H1 (cell line): Measurements from ENCODE around the gene ORC5. TPM values are rescaled to one million over a fixed set of nuclear protein-coding genes. Genes with fewer than 3 reads are reported as not detected.

Source experiments
- CTCF ChIA-PET: fragments of 300-600 bp; sonication (Branson Sonifier 250); formaldehyde crosslinking; loops from one replicate; lab custom pipeline; 2021; ENCODE audit not compliant: partially characterized antibody; lab: Charles Lee
- POLR2A ChIA-PET: fragments of 300-600 bp; sonication (Branson Sonifier 250); formaldehyde crosslinking; loops from one replicate; lab custom pipeline; 2021; ENCODE audit warnings: inconsistent platforms; ENCODE audit not compliant: partially characterized antibody; lab: Charles Lee
- DNase-seq, 2 experiments: peaks; one replicate each; pipeline versions ENCODE4 v3.0.0 to v3.0.0-alpha.2; 2010 to 2022; ENCODE audit warnings: low spot score in 2 of 2, low read depth in 1 of 2, mixed read lengths in 1 of 2
- FAIRE-seq: peaks from 2 replicates; lab custom pipeline; 2011; peaks lifted over from hg19 to GRCh38; lab: Jason Lieb, UNC
- H2AFZ ChIP-seq: 2 replicates; pipeline ENCODE4 v1.8.1; 2012; ENCODE audit warnings: low read length, inconsistent platforms
- H2AK5ac ChIP-seq: 2 replicates; pipeline ENCODE4 v1.6.1; 2013; ENCODE audit warnings: low read depth, low read length
- H2BK120ac ChIP-seq: replicated peaks from 2 replicates; pipeline ENCODE3; 2013; ENCODE audit warnings: low read depth, low read length, inconsistent platforms
- H2BK12ac ChIP-seq: 2 replicates; pipeline ENCODE4 v1.6.1; 2013; ENCODE audit warnings: low read depth, low read length
- H2BK15ac ChIP-seq: 2 replicates; pipeline ENCODE4 v1.6.1; 2013; ENCODE audit warnings: low read length
- H2BK20ac ChIP-seq: 2 replicates; pipeline ENCODE4 v1.6.1; 2013; ENCODE audit warnings: low read length
- H2BK5ac ChIP-seq: 2 replicates; pipeline ENCODE4 v1.6.1; 2013; ENCODE audit warnings: low read depth, low read length
- H3K14ac ChIP-seq: 2 replicates; pipeline ENCODE4 v1.6.1; 2013; ENCODE audit warnings: inconsistent platforms; ENCODE audit not compliant: insufficient read length
- H3K18ac ChIP-seq: 2 replicates; pipeline ENCODE4 v1.6.1; 2013; ENCODE audit warnings: low read length; ENCODE audit errors: extremely low read depth
- H3K23ac ChIP-seq: 2 replicates; pipeline ENCODE4 v1.6.1; 2013; ENCODE audit warnings: inconsistent platforms; ENCODE audit not compliant: insufficient read length
- H3K23me2 ChIP-seq: 2 replicates; pipeline ENCODE4 v1.6.1; 2013; ENCODE audit warnings: low read depth, low read length
- H3K27ac ChIP-seq: 2 replicates; pipeline ENCODE4 v1.6.1; 2011; ENCODE audit warnings: low read depth, low read length, inconsistent platforms
- H3K27me3 ChIP-seq, 4 experiments: replicated peaks in 1 of 4; 1 replicate in 1 of 4; 2 replicates in 3 of 4; pipeline versions ENCODE4 v1.6.1 to v1.8.1; 2011 to 2013; ENCODE audit warnings: low read length in 3 of 4, mild to moderate bottlenecking in 3 of 4, inconsistent platforms in 2 of 4, mixed read lengths in 2 of 4, moderate library complexity in 1 of 4; ENCODE audit not compliant: control insufficient read depth in 3 of 4, insufficient read depth in 3 of 4; ENCODE audit errors: extremely low read depth in 1 of 4
- H3K36me3 ChIP-seq, 4 experiments: 2 replicates each; pipeline versions ENCODE4 v1.6.1 to v1.8.1; 2011 to 2013; ENCODE audit warnings: mild to moderate bottlenecking in 4 of 4, low read length in 3 of 4, moderate library complexity in 2 of 4, control low read depth in 1 of 4, inconsistent platforms in 1 of 4; ENCODE audit not compliant: insufficient read depth in 4 of 4, control insufficient read depth in 2 of 4
- H3K4ac ChIP-seq: replicated peaks from 2 replicates; pipeline ENCODE3; 2013; ENCODE audit warnings: low read length, low read depth, mixed read lengths, inconsistent platforms; ENCODE audit not compliant: insufficient read length
- H3K4me1 ChIP-seq, 4 experiments: replicated peaks in 1 of 4; 1 replicate in 1 of 4; 2 replicates in 3 of 4; pipeline versions ENCODE4 v1.6.1 to v1.8.1; 2011 to 2013; ENCODE audit warnings: low read length in 3 of 4, inconsistent platforms in 2 of 4, mixed read lengths in 1 of 4; ENCODE audit not compliant: insufficient read depth in 4 of 4, control insufficient read depth in 3 of 4
- H3K4me2 ChIP-seq, 2 experiments: 2 replicates each; pipeline versions ENCODE4 v1.6.1 to v1.8.1; 2011 to 2013; ENCODE audit warnings: low read depth in 2 of 2, low read length in 2 of 2, control low read depth in 1 of 2, inconsistent platforms in 1 of 2, mild to moderate bottlenecking in 1 of 2; ENCODE audit not compliant: insufficient read depth in 1 of 2
- H3K4me3 ChIP-seq, 4 experiments: fragments of 200-600, 300-600 bp in 1 of 4; sonication (generic), shearing (Covaris generic), sonication (Bioruptor Twin) in 1 of 4; 2 replicates each; pipeline versions ENCODE4 v1.5.1 to v1.8.1; 2011 to 2016; ENCODE audit warnings: low read length in 4 of 4, low read depth in 3 of 4, control low read depth in 2 of 4, inconsistent platforms in 2 of 4, mild to moderate bottlenecking in 2 of 4, mixed read lengths in 1 of 4, moderate library complexity in 1 of 4; ENCODE audit not compliant: insufficient read depth in 2 of 4; ENCODE audit errors: extremely low read depth in 1 of 4
- H3K56ac ChIP-seq: replicated peaks from 2 replicates; pipeline ENCODE3; 2013; ENCODE audit warnings: low read depth, mild to moderate bottlenecking, mixed read lengths, low read length, inconsistent platforms; ENCODE audit not compliant: insufficient read length
- H3K79me1 ChIP-seq: 2 replicates; pipeline ENCODE4 v1.6.1; 2013; ENCODE audit warnings: low read depth, low read length, control low read depth
- H3K79me2 ChIP-seq, 2 experiments: 2 replicates each; pipeline versions ENCODE4 v1.6.1 to v1.8.1; 2012 to 2013; ENCODE audit warnings: low read length in 2 of 2, mild to moderate bottlenecking in 2 of 2, inconsistent platforms in 1 of 2; ENCODE audit not compliant: insufficient read depth in 2 of 2, control insufficient read depth in 1 of 2
- H3K9ac ChIP-seq, 4 experiments: replicated peaks in 1 of 4; 1 replicate in 1 of 4; 2 replicates in 3 of 4; pipeline versions ENCODE4 v1.6.1 to v1.8.1; 2011 to 2013; ENCODE audit warnings: low read depth in 3 of 4, low read length in 3 of 4, control low read depth in 2 of 4, mild to moderate bottlenecking in 2 of 4, moderate library complexity in 2 of 4, inconsistent platforms in 1 of 4; ENCODE audit errors: extremely low read depth in 1 of 4
- H3K9me3 ChIP-seq, 2 experiments: 2 replicates each; pipeline versions ENCODE4 v1.6.1 to v1.8.1; 2012 to 2013; ENCODE audit warnings: mild to moderate bottlenecking in 2 of 2, moderate library complexity in 2 of 2, control low read depth in 1 of 2, inconsistent platforms in 1 of 2, low read depth in 1 of 2, low read length in 1 of 2, mixed read lengths in 1 of 2; ENCODE audit not compliant: insufficient read depth in 2 of 2
- H4K20me1 ChIP-seq, 2 experiments: replicated peaks in 1 of 2; 2 replicates each; pipeline versions ENCODE3 to v1.8.1; 2011 to 2013; ENCODE audit warnings: inconsistent platforms in 2 of 2, low read length in 2 of 2, mild to moderate bottlenecking in 1 of 2; ENCODE audit not compliant: insufficient read depth in 2 of 2, control insufficient read depth in 1 of 2
- H4K5ac ChIP-seq: 2 replicates; pipeline ENCODE4 v1.6.1; 2013; ENCODE audit warnings: low read length, low read depth, mixed read lengths, inconsistent platforms; ENCODE audit not compliant: insufficient read length
- H4K8ac ChIP-seq: 2 replicates; pipeline ENCODE4 v1.8.0; 2013; ENCODE audit warnings: mild to moderate bottlenecking, moderate library complexity, low read length, inconsistent platforms; ENCODE audit not compliant: insufficient read depth; ENCODE audit errors: extremely low read depth
- H4K91ac ChIP-seq: replicated peaks from 2 replicates; pipeline ENCODE3; 2013; ENCODE audit warnings: low read length, mixed read lengths, inconsistent platforms; ENCODE audit not compliant: insufficient read length
- CBX5 ChIP-seq: fragments of 300-800, 300-1000 bp; sonication (generic); IDR thresholded peaks from 2 replicates; pipeline ENCODE4 v1.7.1; 2016; ENCODE audit warnings: antibody characterized with exemption, low read length, low read depth
- CTBP2 ChIP-seq: IDR thresholded peaks from 2 replicates; pipeline ENCODE4 v1.7.0; 2011; ENCODE audit warnings: borderline replicate concordance, mild to moderate bottlenecking, moderate library complexity, mixed read lengths, low read length; ENCODE audit not compliant: insufficient read depth, insufficient read length
- JUN ChIP-seq: IDR thresholded peaks from 2 replicates; pipeline ENCODE4 v1.6.1; 2011; ENCODE audit warnings: low read depth, mild to moderate bottlenecking, improper control_type of control experiment, low read length
- KDM5A ChIP-seq: fragments of 200-600 bp; IDR thresholded peaks from 2 replicates; pipeline ENCODE4 v1.7.1; 2012; ENCODE audit warnings: mild to moderate bottlenecking, low read length, inconsistent platforms, mixed read lengths
- MAFK ChIP-seq: IDR thresholded peaks from 2 replicates; pipeline ENCODE4 v1.6.1; 2012; ENCODE audit warnings: low read depth, mild to moderate bottlenecking, improper control_type of control experiment, low read length
- NANOG ChIP-seq: IDR thresholded peaks from 2 replicates; pipeline ENCODE4 v1.6.1; 2011; ENCODE audit warnings: low read length, low read depth, mild to moderate bottlenecking, inconsistent platforms; ENCODE audit not compliant: insufficient read depth, poor library complexity, severe bottlenecking
- NRF1 ChIP-seq: IDR thresholded peaks from 2 replicates; pipeline ENCODE4 v1.6.1; 2011; ENCODE audit warnings: mild to moderate bottlenecking, low read depth, low read length, improper control_type of control experiment
- RAD21 ChIP-seq, 2 experiments: IDR thresholded peaks in 1 of 2; conservative IDR thresholded peaks in 1 of 2; 2 replicates each; pipeline ENCODE4 v1.6.1; 2011; ENCODE audit warnings: low read depth in 2 of 2, low read length in 2 of 2, improper control_type of control experiment in 1 of 2, inconsistent platforms in 1 of 2, mild to moderate bottlenecking in 1 of 2, moderate library complexity in 1 of 2
- RNF2 ChIP-seq: fragments of 200-900, 300-1000 bp; sonication (generic); IDR thresholded peaks from 2 replicates; pipeline ENCODE4 v1.7.1; 2016; ENCODE audit warnings: borderline replicate concordance, low read depth, mild to moderate bottlenecking, antibody characterized with exemption, low read length; ENCODE audit not compliant: poor library complexity, severe bottlenecking; ENCODE audit errors: missing control alignments
- RXRA ChIP-seq: IDR thresholded peaks from 2 replicates; pipeline ENCODE4 v1.6.1; 2011; ENCODE audit warnings: low read depth, mild to moderate bottlenecking, low read length, moderate library complexity; ENCODE audit not compliant: insufficient read depth
- SAP30 ChIP-seq: fragments of 300-600 bp; sonication (generic); IDR thresholded peaks from 2 replicates; pipeline ENCODE4 v1.7.1; 2012; ENCODE audit warnings: low read length, moderate library complexity, mild to moderate bottlenecking, inconsistent platforms; ENCODE audit not compliant: insufficient read depth, insufficient replicate concordance
- SP4 ChIP-seq: IDR thresholded peaks from 2 replicates; pipeline ENCODE4 v1.6.1; 2012; ENCODE audit warnings: low read length, inconsistent platforms
- TEAD4 ChIP-seq: IDR thresholded peaks from 2 replicates; pipeline ENCODE4 v1.6.1; 2012; ENCODE audit warnings: low read depth, low read length, inconsistent platforms, mixed read lengths
- WGBS, 2 experiments: shearing (Covaris generic) in 1 of 2; methylation state at CpG; one replicate each; pipeline versions ENCODE4 v1.1.6 to v1.1.7; 2013 to 2015; ENCODE audit warnings: low lambda C conversion rate in 2 of 2, mixed read lengths in 2 of 2, inconsistent platforms in 1 of 2, low coverage in 1 of 2, missing lambda C conversion rate in 1 of 2; ENCODE audit not compliant: insufficient replicate concordance in 2 of 2, insufficient coverage in 1 of 2, insufficient read length in 1 of 2; ENCODE audit errors: extremely low coverage in 1 of 2, missing lambda C conversion rate in 1 of 2; 5-methylcytosine and 5-hydroxymethylcytosine counted together
- polyA plus RNA-seq, 7 experiments: library from polyadenylated mRNA; depleted of rRNA in 3 of 7; stranded (reverse) in 5 of 7; unstranded in 2 of 7; fragments of >200 nt in 5 of 7; fragments of 200-250 nt in 2 of 7; gene quantifications; 1 replicate in 5 of 7; 2 replicates in 1 of 7; 4 replicates in 1 of 7; pipeline versions ENCODE4 v1.2.1 to v1.2.3, GENCODE V29; 2011 to 2013; ENCODE audit warnings: missing spikeins in 2 of 7, mixed read lengths in 2 of 7
- total RNA-seq: library from RNA; stranded (reverse); fragmentation: NEBNext Ultra II Directional; extraction: Animal tissue kit (Norgen Biotek cat#: 25700); gene quantifications from 2 replicates; pipeline ENCODE4 v1.2.1, GENCODE V29; 2021

The ORC5 gene
- total and polyA plus RNA-seq, 2 of the 8 experiments (the other 6 are each of a cell fraction or from before 2014, with no cell fraction given) = 7.7 to 19.9 TPM

DNA sequence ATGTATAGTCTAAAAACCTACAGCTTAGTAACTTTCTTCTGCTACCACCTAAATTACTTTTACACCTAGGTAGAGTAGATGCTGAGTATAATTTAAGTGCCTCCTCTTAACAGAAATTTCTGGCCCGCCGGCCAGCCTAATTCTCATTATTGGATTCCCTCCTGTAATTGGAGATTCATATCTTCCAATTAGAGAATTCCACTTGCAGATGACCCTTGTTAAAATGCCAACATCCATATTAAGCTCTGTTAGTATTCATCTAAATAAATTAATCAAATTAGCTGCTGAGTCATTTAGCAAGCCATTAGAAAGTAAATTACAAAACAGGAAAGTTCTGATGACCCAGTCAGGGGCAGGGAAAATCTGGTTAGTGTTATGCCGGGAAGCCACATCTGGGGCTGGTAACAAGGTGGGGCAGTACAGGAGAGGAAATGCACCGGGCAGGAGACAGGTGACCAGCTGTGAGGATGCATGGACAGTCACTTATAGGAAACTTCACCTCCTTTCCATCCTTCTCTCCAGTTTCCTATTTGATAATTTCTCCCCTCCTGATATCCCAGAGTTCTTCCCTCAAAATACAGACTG is 82.8 kb downstream of the ORC5 start:
- H3K23ac ChIP-seq = no peak overlapping the region
- H3K9me3 ChIP-seq = no peaks in the 10 kb centered on the region
- H3K79me2 ChIP-seq = no peaks in the 10 kb centered on the region
- no peak overlapping the region for H3K14ac ChIP-seq
- no peaks in the 10 kb centered on the region for H3K36me3 ChIP-seq
- H3K79me1 ChIP-seq = no peaks in the 10 kb centered on the region
- FAIRE-seq (no peak), DNase-seq (no peak)
- H3K9ac ChIP-seq = no peak overlapping the region
- H3K4ac ChIP-seq = no peak overlapping the region
- H3K23me2 ChIP-seq = no peaks in the 10 kb centered on the region
- H3K4me2 ChIP-seq = no peak overlapping the region
- H3K27ac ChIP-seq = no peak overlapping the region
- no peaks in the 10 kb centered on the region for H4K20me1 ChIP-seq
- no peak overlapping the region for H3K56ac ChIP-seq
- ChIA-PET POLR2A (no interaction called here), CTCF (interaction anchor here (0.5 kb wide), 1 partner anchor 1982 kb away, joined by 3 read pairs; no protein-coding TSS in a partner anchor)
- no peak overlapping the region for H4K91ac ChIP-seq
- no peak overlapping the region for H4K5ac ChIP-seq
- no peak overlapping the region for H3K18ac ChIP-seq
- H3K27me3 ChIP-seq = no peaks in the 10 kb centered on the region
- H3K4me1 ChIP-seq = peaks cover 0 to 4% (median 0%) of the 10 kb centered on the region in 4 experiments; a peak in 1 of 7 replicates
- H2BK5ac ChIP-seq = no peak overlapping the region
- no peak overlapping the region for H2BK120ac ChIP-seq
- H2AK5ac ChIP-seq = no peak overlapping the region
- no peak overlapping the region for H2AFZ ChIP-seq
- H2BK15ac ChIP-seq = no peak overlapping the region
- no peak overlapping the region for H3K4me3 ChIP-seq
- WGBS, 2 experiments = 93% methylated on average over 4 of the region's 4 CpGs; no CpG with 5 or more reads in 1 of the 2 experiments
- H4K8ac ChIP-seq = no peak overlapping the region
- H2BK20ac ChIP-seq = no peak overlapping the region
- no peak overlapping the region for H2BK12ac ChIP-seq
- TF ChIP-seq CTBP2 = no peak
- TF ChIP-seq RXRA = no peak
- TF ChIP-seq RAD21 (IDR thresholded peaks at IDR 0.05 in 1 of 2, conservative IDR thresholded peaks at IDR 0.05 in 1 of 2; ENCODE audit: low read depth in 2 of 2, low read length in 2 of 2) = no peak
- TF ChIP-seq NANOG = no peak
- TF ChIP-seq JUN = no peak
- TF ChIP-seq RNF2 = no peak
- TF ChIP-seq SAP30 = no peak
- TF ChIP-seq KDM5A = no peak
- no peak for TF ChIP-seq MAFK
- no peak for TF ChIP-seq NRF1
- no peak for TF ChIP-seq TEAD4
- no peak for TF ChIP-seq CBX5
- no peak for TF ChIP-seq SP4
